ENCODE measurements around the gene CALN1.

CALN1 gene

GRCh38 chr7:72437610-72438009 lies 25.5 kb upstream of the CALN1 start:
- Histone ChIP-seq H3K9me3 (ENCODE audit: insufficient read depth, low read depth, low read length) (no peaks in the 10 kb centered on the region), H3K4me3 (ENCODE audit: low read length) (no peak overlapping the region)

GRCh38 chr7:72437061-72437585 lies 25.0 kb upstream of the CALN1 start:
- Histone ChIP-seq H3K4me1 (ENCODE audit: insufficient read depth, low read length) (no peaks in the 10 kb centered on the region), H3K27ac (ENCODE audit: low read depth, low read length) (no peak overlapping the region), H3K27me3 (ENCODE audit: insufficient read depth, low read length) (no peaks in the 10 kb centered on the region), H3K4me3 (ENCODE audit: low read length) (no peak overlapping the region), H3K36me3 (ENCODE audit: insufficient read depth, low read length) (no peaks in the 10 kb centered on the region), H3K9me3 (ENCODE audit: insufficient read depth, low read depth, low read length) (no peaks in the 10 kb centered on the region), H3K9ac (ENCODE audit: low read depth, low read length) (no peak overlapping the region)
- 94% methylated on average over 2 of the region's 2 CpGs for WGBS

More at GRCh38 chr7:72437610-72438009, 25.5 kb upstream of the CALN1 start:
- no peak overlapping the region for H3K9ac ChIP-seq (ENCODE audit: low read depth, low read length)
- no peak overlapping the region for H3K27ac ChIP-seq (ENCODE audit: low read depth, low read length)
- H3K4me1 ChIP-seq (ENCODE audit: insufficient read depth, low read length), result no peaks in the 10 kb centered on the region
- no peaks in the 10 kb centered on the region for H3K36me3 ChIP-seq (ENCODE audit: insufficient read depth, low read length)
- no peaks in the 10 kb centered on the region for H3K27me3 ChIP-seq (ENCODE audit: insufficient read depth, low read length)

- no peak overlapping the region for H3K4me3 ChIP-seq (ENCODE audit: low read length)
- H3K27me3 ChIP-seq (ENCODE audit: insufficient read depth, low read length), result no peaks in the 10 kb centered on the region
- H3K9me3 ChIP-seq (ENCODE audit: insufficient read depth, low read depth, low read length), result no peaks in the 10 kb centered on the region
- WGBS, result 87% methylated on average over 5 of the region's 5 CpGs
- H3K9ac ChIP-seq (ENCODE audit: low read depth, low read length), result no peak overlapping the region
- no peaks in the 10 kb centered on the region for H3K4me1 ChIP-seq (ENCODE audit: insufficient read depth, low read length)
- H3K36me3 ChIP-seq (ENCODE audit: insufficient read depth, low read length), result no peaks in the 10 kb centered on the region
- no peak overlapping the region for H3K27ac ChIP-seq (ENCODE audit: low read depth, low read length)
These were observed 23.9 kb upstream of the CALN1 start for GRCh38 chr7:72435925-72436480.

GRCh38 chr7:72435366-72435765 lies 23.2 kb upstream of the CALN1 start:
- Histone ChIP-seq H3K27me3 (ENCODE audit: insufficient read depth, low read length) (no peaks in the 10 kb centered on the region), H3K27ac (ENCODE audit: low read depth, low read length) (no peak overlapping the region), H3K9me3 (ENCODE audit: insufficient read depth, low read depth, low read length) (no peaks in the 10 kb centered on the region), H3K9ac (ENCODE audit: low read depth, low read length) (no peak overlapping the region), H3K4me3 (ENCODE audit: low read length) (no peak overlapping the region), H3K36me3 (ENCODE audit: insufficient read depth, low read length) (no peaks in the 10 kb centered on the region), H3K4me1 (ENCODE audit: insufficient read depth, low read length) (no peaks in the 10 kb centered on the region)
- WGBS, result 86% methylated on average over 15 of the region's 15 CpGs

- Histone ChIP-seq H3K27ac (ENCODE audit: low read depth, low read length) (no peak overlapping the region), H3K9ac (ENCODE audit: low read depth, low read length) (no peak overlapping the region), H3K27me3 (ENCODE audit: insufficient read depth, low read length) (no peaks in the 10 kb centered on the region), H3K4me3 (ENCODE audit: low read length) (no peak overlapping the region), H3K36me3 (ENCODE audit: insufficient read depth, low read length) (no peaks in the 10 kb centered on the region), H3K4me1 (ENCODE audit: insufficient read depth, low read length) (no peaks in the 10 kb centered on the region), H3K9me3 (ENCODE audit: insufficient read depth, low read depth, low read length) (no peaks in the 10 kb centered on the region)
- WGBS, result 89% methylated on average over 7 of the region's 7 CpGs
These were observed 18.4 kb upstream of the CALN1 start for GRCh38 chr7:72430531-72430930.

GRCh38 chr7:72429316-72429715 lies 17.2 kb upstream of the CALN1 start:
- H3K36me3 ChIP-seq (ENCODE audit: insufficient read depth, low read length), result no peaks in the 10 kb centered on the region
- no peaks in the 10 kb centered on the region for H3K9me3 ChIP-seq (ENCODE audit: insufficient read depth, low read depth, low read length)
- H3K27ac ChIP-seq (ENCODE audit: low read depth, low read length), result no peak overlapping the region
- 98% methylated on average over 5 of the region's 5 CpGs for WGBS
- no peaks in the 10 kb centered on the region for H3K4me1 ChIP-seq (ENCODE audit: insufficient read depth, low read length)
- H3K4me3 ChIP-seq (ENCODE audit: low read length), result no peak overlapping the region
- no peak overlapping the region for H3K9ac ChIP-seq (ENCODE audit: low read depth, low read length)
- no peaks in the 10 kb centered on the region for H3K27me3 ChIP-seq (ENCODE audit: insufficient read depth, low read length)

- no peak overlapping the region for H3K27ac ChIP-seq (ENCODE audit: low read depth, low read length)
- WGBS, result 94% methylated on average over 8 of the region's 8 CpGs
- H3K27me3 ChIP-seq (ENCODE audit: insufficient read depth, low read length), result no peaks in the 10 kb centered on the region
These were observed 4.7 kb upstream of the CALN1 start for GRCh38 chr7:72416846-72417245.

GRCh38 chr7:72415586-72415985 lies 3.4 kb upstream of the CALN1 start:
- no peaks in the 10 kb centered on the region for H3K27me3 ChIP-seq (ENCODE audit: insufficient read depth, low read length)
- H3K4me1 ChIP-seq (ENCODE audit: insufficient read depth, low read length), result no peaks in the 10 kb centered on the region
- no peak overlapping the region for H3K27ac ChIP-seq (ENCODE audit: low read depth, low read length)
- WGBS, result 94% methylated on average over 11 of the region's 11 CpGs
- no peak overlapping the region for H3K9ac ChIP-seq (ENCODE audit: low read depth, low read length)
- no peaks in the 10 kb centered on the region for H3K36me3 ChIP-seq (ENCODE audit: insufficient read depth, low read length)
- no peak overlapping the region for H3K4me3 ChIP-seq (ENCODE audit: low read length)
- H3K9me3 ChIP-seq (ENCODE audit: insufficient read depth, low read depth, low read length), result no peaks in the 10 kb centered on the region

More at GRCh38 chr7:72416846-72417245, 4.7 kb upstream of the CALN1 start:
- Histone ChIP-seq H3K36me3 (ENCODE audit: insufficient read depth, low read length) (no peaks in the 10 kb centered on the region), H3K9ac (ENCODE audit: low read depth, low read length) (no peak overlapping the region), H3K4me1 (ENCODE audit: insufficient read depth, low read length) (no peaks in the 10 kb centered on the region), H3K9me3 (ENCODE audit: insufficient read depth, low read depth, low read length) (no peaks in the 10 kb centered on the region), H3K4me3 (ENCODE audit: low read length) (no peak overlapping the region)

- H3K36me3 ChIP-seq (ENCODE audit: insufficient read depth, low read length), result no peaks in the 10 kb centered on the region
- H3K9me3 ChIP-seq (ENCODE audit: insufficient read depth, low read depth, low read length), result no peaks in the 10 kb centered on the region
- 0 out of 2 replicates have a peak, but pooled peaks cover 4% of the 10 kb centered on the region for H3K4me1 ChIP-seq (ENCODE audit: insufficient read depth, low read length)
- no peak overlapping the region for H3K9ac ChIP-seq (ENCODE audit: low read depth, low read length)
- 95% methylated on average over 9 of the region's 9 CpGs for WGBS
- no peak overlapping the region for H3K27ac ChIP-seq (ENCODE audit: low read depth, low read length)
- H3K27me3 ChIP-seq (ENCODE audit: insufficient read depth, low read length), result no peaks in the 10 kb centered on the region
- H3K4me3 ChIP-seq (ENCODE audit: low read length), result no peak overlapping the region
These were observed 1.7 kb upstream of the CALN1 start for GRCh38 chr7:72413886-72414285.

GRCh38 chr7:72413290-72413689 lies 1.2 kb upstream of the CALN1 start:
- Histone ChIP-seq H3K4me1 (ENCODE audit: insufficient read depth, low read length) (0 out of 2 replicates have a peak, but pooled peaks cover 4% of the 10 kb centered on the region), H3K9ac (ENCODE audit: low read depth, low read length) (no peak overlapping the region), H3K27me3 (ENCODE audit: insufficient read depth, low read length) (no peaks in the 10 kb centered on the region), H3K27ac (ENCODE audit: low read depth, low read length) (no peak overlapping the region), H3K36me3 (ENCODE audit: insufficient read depth, low read length) (no peaks in the 10 kb centered on the region), H3K4me3 (ENCODE audit: low read length) (no peak overlapping the region), H3K9me3 (ENCODE audit: insufficient read depth, low read depth, low read length) (no peaks in the 10 kb centered on the region)
- 92% methylated on average over 6 of the region's 6 CpGs for WGBS

GRCh38 chr7:72411419-72411818 lies 719 bp downstream of the CALN1 start:
- WGBS, result 88% methylated on average over 4 of the region's 4 CpGs
- Histone ChIP-seq H3K4me1 (ENCODE audit: insufficient read depth, low read length) (0 out of 2 replicates have a peak, but pooled peaks cover 4% of the 10 kb centered on the region), H3K9ac (ENCODE audit: low read depth, low read length) (no peak overlapping the region), H3K36me3 (ENCODE audit: insufficient read depth, low read length) (no peaks in the 10 kb centered on the region), H3K9me3 (ENCODE audit: insufficient read depth, low read depth, low read length) (no peaks in the 10 kb centered on the region), H3K27ac (ENCODE audit: low read depth, low read length) (no peak overlapping the region), H3K27me3 (ENCODE audit: insufficient read depth, low read length) (no peaks in the 10 kb centered on the region), H3K4me3 (ENCODE audit: low read length) (no peak overlapping the region)

GRCh38 chr7:72409638-72410015 lies 2.5 kb downstream of the CALN1 start:
- Histone ChIP-seq H3K36me3 (ENCODE audit: insufficient read depth, low read length) (no peaks in the 10 kb centered on the region), H3K27me3 (ENCODE audit: insufficient read depth, low read length) (no peaks in the 10 kb centered on the region), H3K27ac (ENCODE audit: low read depth, low read length) (no peak overlapping the region), H3K4me3 (ENCODE audit: low read length) (no peak overlapping the region), H3K9ac (ENCODE audit: low read depth, low read length) (no peak overlapping the region), H3K4me1 (ENCODE audit: insufficient read depth, low read length) (0 out of 2 replicates have a peak, but pooled peaks cover 4% of the 10 kb centered on the region), H3K9me3 (ENCODE audit: insufficient read depth, low read depth, low read length) (no peaks in the 10 kb centered on the region)
- 49% methylated on average over 3 of the region's 3 CpGs for WGBS

Measured in HUES64 (cell line).